Tibial nerve (tissue), 3 donors: Measurements from ENCODE around the gene FGD1.

Experiments used
- CTCF ChIP-seq, 5 experiments: fragments of 200-600 bp in 3 of 5; fragments of 450-650 bp in 2 of 5; sonication (generic) in 3 of 5; IDR thresholded peaks; one replicate each; pipeline ENCODE4 v1.5.1; 2016 to 2019; ENCODE audit warnings: antibody characterized with exemption in 5 of 5, mild to moderate bottlenecking in 3 of 5, moderate library complexity in 2 of 5
- POLR2A ChIP-seq, 2 donors: fragments of 450-650 bp; IDR thresholded peaks; one replicate each; pipeline ENCODE4 v1.6.1; 2017; ENCODE audit warnings: antibody characterized with exemption in 2 of 2, mild to moderate bottlenecking in 2 of 2, moderate library complexity in 2 of 2

GRCh38 chrX:54435121-54435520 is 60.9 kb downstream of the FGD1 start:
- TF ChIP-seq POLR2A (IDR thresholded peaks at IDR 0.05) (no peak), CTCF (IDR thresholded peaks at IDR 0.05) (no peak)
